ENCODE measurements around the gene EXTL1.

The EXTL1 gene

DNA sequence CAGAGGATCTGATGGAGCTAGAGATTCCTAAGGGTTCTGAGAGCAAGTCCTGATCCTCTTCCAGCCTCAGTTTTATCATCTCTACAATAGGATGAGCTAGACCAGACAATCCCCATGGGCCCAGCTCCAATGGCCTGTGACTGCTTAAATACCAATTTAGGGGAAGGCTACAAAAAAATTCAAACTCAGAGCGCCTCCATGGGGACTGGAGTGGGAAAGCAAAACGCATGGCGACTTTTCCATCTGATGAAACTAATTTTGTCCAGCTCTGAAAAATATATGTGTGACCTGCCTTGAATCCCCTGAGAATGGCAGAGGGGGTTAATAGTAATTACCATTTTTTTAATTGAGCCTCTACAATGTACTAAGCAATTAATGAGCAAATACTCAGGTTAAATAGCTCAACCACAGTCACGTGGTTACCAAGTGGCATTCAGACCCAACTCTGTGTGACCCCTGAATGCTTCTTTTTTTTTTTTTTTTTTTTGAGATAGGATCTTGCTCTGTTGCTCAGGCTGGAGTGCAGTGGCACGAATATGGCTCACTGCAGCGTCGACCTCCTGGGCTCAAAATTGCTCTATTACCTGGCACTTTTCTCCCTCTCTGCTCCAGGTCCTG is 8.4 kb downstream of the EXTL1 start:
- no peaks in the 10 kb centered on the region for H4K20me1 ChIP-seq (ENCODE audit: insufficient read depth, low read length)
- no peak overlapping the region for H3K4me2 ChIP-seq (ENCODE audit: low read length)
- no peak overlapping the region for H3K9ac ChIP-seq (ENCODE audit: low read length)
- no peak overlapping the region for H3K4me3 ChIP-seq (ENCODE audit: low read depth, low read length, poor library complexity, severe bottlenecking)
- H2AFZ ChIP-seq (ENCODE audit: low read length): no peak overlapping the region
- H3K27me3 ChIP-seq (ENCODE audit: insufficient read depth, low read length): no peaks in the 10 kb centered on the region
- H3K9me2 ChIP-seq (ENCODE audit: low read depth, low read length): no peaks in the 10 kb centered on the region
- no peaks in the 10 kb centered on the region for H3K36me3 ChIP-seq (ENCODE audit: insufficient read depth, low read length)
- H3K27ac ChIP-seq (ENCODE audit: low read depth, low read length, poor library complexity, severe bottlenecking): no peak overlapping the region
- no peaks in the 10 kb centered on the region for H3K9me3 ChIP-seq (ENCODE audit: low read length)
- no peaks in the 10 kb centered on the region for H3F3A ChIP-seq (ENCODE audit: insufficient read depth, low read length)
- peaks cover 4% of the 10 kb centered on the region for H3K4me1 ChIP-seq (ENCODE audit: insufficient read depth, low read length, severe bottlenecking)
- TF ChIP-seq EZH2 (IDR thresholded peaks at IDR 0.05; ENCODE audit: borderline replicate concordance, low read length): no peak
- TF ChIP-seq CTCF (IDR thresholded peaks at IDR 0.05; ENCODE audit: low read length): peak; percentile 25; the same call in 1 of the 2 replicates
- no peaks in the 10 kb centered on the region for H3K79me2 ChIP-seq (ENCODE audit: insufficient read depth, low read length)

DNA sequence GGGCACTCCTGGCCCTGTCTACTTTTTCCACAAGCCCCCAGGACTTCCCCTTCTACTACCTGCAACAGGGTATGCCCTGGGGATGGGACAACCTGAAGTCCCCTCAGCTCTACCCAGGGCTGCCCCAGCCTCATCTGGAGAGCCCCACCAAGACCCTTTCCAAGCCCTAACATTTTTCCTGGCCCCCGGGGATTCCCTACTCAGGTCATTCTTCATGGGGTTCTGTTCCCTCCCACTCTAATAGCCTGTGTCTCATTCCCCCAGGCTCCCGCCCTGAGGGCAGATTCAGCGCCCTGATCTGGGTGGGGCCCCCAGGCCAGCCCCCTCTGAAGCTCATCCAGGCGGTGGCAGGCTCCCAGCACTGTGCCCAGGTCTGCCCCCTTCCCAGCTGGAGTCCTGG is 9.6 kb downstream of the EXTL1 start:
- no peaks in the 10 kb centered on the region for H3F3A ChIP-seq (ENCODE audit: insufficient read depth, low read length)

DNA sequence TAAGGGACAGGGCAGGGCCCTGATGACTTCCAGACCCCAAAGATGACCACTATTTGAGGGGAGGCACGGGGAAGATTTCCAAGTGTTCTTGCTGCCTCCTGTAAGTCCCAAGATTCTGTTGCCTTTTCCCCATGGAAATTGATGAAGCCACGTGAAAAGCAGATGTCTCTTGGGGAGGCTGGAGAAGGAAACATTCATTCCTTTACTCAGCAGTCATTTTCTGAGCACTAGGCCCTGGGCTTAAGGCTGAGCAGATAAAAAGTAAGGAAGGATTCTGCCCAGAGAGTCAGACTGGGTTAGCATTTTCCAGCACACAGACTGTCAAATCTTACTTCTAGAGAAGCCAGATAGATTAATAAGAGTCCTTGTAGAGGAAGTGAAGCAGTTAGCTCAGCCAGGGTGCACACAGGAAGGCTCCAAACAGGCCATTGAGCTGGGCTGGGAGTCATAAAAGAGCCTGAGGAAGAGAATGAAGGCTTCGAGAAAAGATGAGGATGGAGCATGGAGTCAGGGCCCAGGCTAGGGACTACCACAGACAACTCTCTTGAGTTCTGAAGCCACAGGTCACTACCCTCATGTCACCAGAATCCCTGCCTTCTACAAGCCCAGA is 10.1 kb downstream of the EXTL1 start:
- no peak overlapping the region for H2AFZ ChIP-seq (ENCODE audit: low read length)
- no peaks in the 10 kb centered on the region for H3K36me3 ChIP-seq (ENCODE audit: insufficient read depth, low read length)
- H3F3A ChIP-seq (ENCODE audit: insufficient read depth, low read length): no peaks in the 10 kb centered on the region
- no peaks in the 10 kb centered on the region for H3K9me2 ChIP-seq (ENCODE audit: low read depth, low read length)
- TF ChIP-seq CTCF (IDR thresholded peaks at IDR 0.05; ENCODE audit: low read length) (no peak), EZH2 (IDR thresholded peaks at IDR 0.05; ENCODE audit: borderline replicate concordance, low read length) (no peak)
- H3K9me3 ChIP-seq (ENCODE audit: low read length): no peaks in the 10 kb centered on the region
- no peak overlapping the region for H3K27ac ChIP-seq (ENCODE audit: low read depth, low read length, poor library complexity, severe bottlenecking)
- no peaks in the 10 kb centered on the region for H3K27me3 ChIP-seq (ENCODE audit: insufficient read depth, low read length)
- H3K79me2 ChIP-seq (ENCODE audit: insufficient read depth, low read length): no peaks in the 10 kb centered on the region
- peaks cover 6% of the 10 kb centered on the region for H3K4me1 ChIP-seq (ENCODE audit: insufficient read depth, low read length, severe bottlenecking)
- H3K4me2 ChIP-seq (ENCODE audit: low read length): no peak overlapping the region
- no peaks in the 10 kb centered on the region for H4K20me1 ChIP-seq (ENCODE audit: insufficient read depth, low read length)
- H3K9ac ChIP-seq (ENCODE audit: low read length): no peak overlapping the region
- H3K4me3 ChIP-seq (ENCODE audit: low read depth, low read length, poor library complexity, severe bottlenecking): no peak overlapping the region

More for the DNA sequence above, 9.6 kb downstream of the EXTL1 start:
- Histone ChIP-seq H3K4me1 (ENCODE audit: insufficient read depth, low read length, severe bottlenecking) (peaks cover 6% of the 10 kb centered on the region), H3K9ac (ENCODE audit: low read length) (no peak overlapping the region), H3K9me3 (ENCODE audit: low read length) (no peaks in the 10 kb centered on the region), H3K36me3 (ENCODE audit: insufficient read depth, low read length) (no peaks in the 10 kb centered on the region), H3K4me2 (ENCODE audit: low read length) (no peak overlapping the region), H3K9me2 (ENCODE audit: low read depth, low read length) (no peaks in the 10 kb centered on the region), H3K27me3 (ENCODE audit: insufficient read depth, low read length) (no peaks in the 10 kb centered on the region), H3K27ac (ENCODE audit: low read depth, low read length, poor library complexity, severe bottlenecking) (no peak overlapping the region), H4K20me1 (ENCODE audit: insufficient read depth, low read length) (no peaks in the 10 kb centered on the region), H3K4me3 (ENCODE audit: low read depth, low read length, poor library complexity, severe bottlenecking) (no peak overlapping the region), H2AFZ (ENCODE audit: low read length) (no peak overlapping the region), H3K79me2 (ENCODE audit: insufficient read depth, low read length) (no peaks in the 10 kb centered on the region)
- TF ChIP-seq CTCF (IDR thresholded peaks at IDR 0.05; ENCODE audit: low read length) (no peak), EZH2 (IDR thresholded peaks at IDR 0.05; ENCODE audit: borderline replicate concordance, low read length) (no peak)
